ENCODE data around the gene ANKEF1. TPM values are rescaled to one million over a fixed set of nuclear protein-coding genes. Genes with fewer than 3 reads are reported as not detected.
A peak's percentile ranks its signal among the peaks of the same experiment; 100 is the strongest.
"Not testable (repeated sequence)": the region's sequence is repeated elsewhere in the genome, so short reads cannot be mapped to it uniquely, and the experiment has no call there.

Gene ANKEF1
- total and polyA plus RNA-seq, 5 donors = 0.75 to 2.9 (median 2.5) TPM

- intact Hi-C loops (cut with DNase I); ATAC-seq; H3K27me3 ChIP-seq (ENCODE audit: control insufficient read depth, insufficient read depth); H3K4me3 ChIP-seq (ENCODE audit: low read length); H3K4me1 ChIP-seq (ENCODE audit: control insufficient read depth, insufficient read depth, low read length); H3K9me3 ChIP-seq (ENCODE audit: control insufficient read depth, low read length); H3K27ac ChIP-seq (ENCODE audit: low read length); DNase-seq: not testable (repeated sequence)
- 87% methylated on average over 7 of the region's 7 CpGs for WGBS
Observed at GRCh38 chr20:10032269-10032668, 2.5 kb upstream of the ANKEF1 start.

GRCh38 chr20:10033905-10034650 is 709 bp upstream of the ANKEF1 start:
- WGBS = 82% methylated on average over 5 of the region's 5 CpGs
- no peak for ATAC-seq
- no peak overlapping the region for H3K27ac ChIP-seq (ENCODE audit: low read length)
- H3K27me3 ChIP-seq (ENCODE audit: control insufficient read depth, insufficient read depth) = no peaks in the 10 kb centered on the region
- H3K9me3 ChIP-seq (ENCODE audit: control insufficient read depth, low read length) = no peaks in the 10 kb centered on the region
- no peak for DNase-seq
- H3K4me1 ChIP-seq (ENCODE audit: control insufficient read depth, insufficient read depth, low read length) = no peaks in the 10 kb centered on the region
- intact Hi-C loops (cut with DNase I) = no loop called here
- no peak overlapping the region for H3K4me3 ChIP-seq (ENCODE audit: low read length)

DNA sequence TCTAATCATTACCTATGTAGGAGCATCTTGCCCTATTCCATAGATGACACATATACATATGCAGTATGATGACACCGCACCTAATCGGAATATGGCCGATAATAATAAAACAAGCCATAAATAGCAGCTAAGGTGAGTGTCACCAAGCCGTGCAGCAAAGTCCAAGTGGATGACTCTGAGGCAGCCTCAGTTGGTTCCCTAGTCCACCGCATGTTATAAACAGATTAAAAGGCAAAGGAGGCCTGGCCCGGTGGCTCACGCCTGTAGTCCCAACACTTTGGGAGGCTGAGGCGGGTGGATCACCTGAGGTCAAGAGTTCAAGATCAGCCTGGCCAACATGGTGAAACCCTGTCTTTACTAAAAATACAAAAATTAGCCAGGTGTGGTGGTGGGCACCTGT is 1.5 kb downstream of the ANKEF1 start:
- H3K4me3 ChIP-seq (ENCODE audit: low read length); intact Hi-C loops (cut with DNase I); H3K27ac ChIP-seq (ENCODE audit: low read length); H3K27me3 ChIP-seq (ENCODE audit: control insufficient read depth, insufficient read depth); H3K4me1 ChIP-seq (ENCODE audit: control insufficient read depth, insufficient read depth, low read length); DNase-seq; H3K9me3 ChIP-seq (ENCODE audit: control insufficient read depth, low read length); ATAC-seq: not testable (repeated sequence)
- 96% methylated on average over 8 of the region's 8 CpGs for WGBS

DNA sequence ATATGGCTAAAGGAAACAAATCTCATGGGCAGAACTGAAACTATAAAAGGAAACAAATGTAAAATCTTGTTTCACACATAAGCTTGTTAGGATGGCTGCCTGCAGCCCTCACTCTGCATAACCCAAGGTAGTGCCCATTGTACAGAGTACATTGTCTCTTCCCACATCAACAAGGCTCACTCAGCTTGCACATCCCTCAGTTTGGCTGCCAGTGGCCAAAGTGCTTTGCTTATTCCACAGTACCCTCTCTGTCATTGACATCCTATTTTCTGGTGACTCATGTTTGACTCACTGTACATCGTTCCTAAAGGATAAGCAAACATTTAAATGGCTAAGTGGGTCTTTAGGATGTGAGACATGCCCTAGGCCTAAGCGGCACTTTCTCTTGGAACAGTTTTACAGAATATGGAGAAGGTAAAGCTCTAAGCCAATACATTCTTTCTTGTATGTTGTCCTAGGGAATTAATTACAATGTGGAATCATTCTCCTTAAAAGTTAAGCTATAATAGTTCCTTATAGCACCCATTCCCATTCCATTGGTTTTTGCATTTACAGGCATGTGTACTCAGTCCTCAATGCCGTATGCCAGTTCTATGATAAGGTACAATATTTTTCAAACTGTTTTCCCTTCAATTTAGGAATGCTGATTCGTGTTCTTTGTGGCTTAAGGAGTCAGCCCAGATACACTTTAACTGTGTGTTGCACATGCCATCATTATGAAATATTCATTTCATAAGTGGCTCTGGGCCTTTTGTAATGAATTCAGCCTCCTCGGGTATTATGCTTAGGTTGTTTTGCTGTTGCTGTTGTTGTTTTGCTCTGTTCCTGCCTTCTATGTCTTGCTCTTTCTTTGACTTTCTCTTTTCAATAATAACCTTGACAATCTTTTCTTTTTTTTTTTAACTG is 5.5 kb downstream of the ANKEF1 start:
- 74% methylated on average over 5 of the region's 5 CpGs for WGBS
- intact Hi-C loops (cut with DNase I) = no loop called here
- ATAC-seq (no peak), DNase-seq (no peak)
- Histone ChIP-seq H3K9me3 (ENCODE audit: control insufficient read depth, low read length) (no peaks in the 10 kb centered on the region), H3K27ac (ENCODE audit: low read length) (no peak overlapping the region), H3K4me1 (ENCODE audit: control insufficient read depth, insufficient read depth, low read length) (no peaks in the 10 kb centered on the region), H3K4me3 (ENCODE audit: low read length) (no peak overlapping the region), H3K27me3 (ENCODE audit: control insufficient read depth, insufficient read depth) (no peaks in the 10 kb centered on the region)

DNA sequence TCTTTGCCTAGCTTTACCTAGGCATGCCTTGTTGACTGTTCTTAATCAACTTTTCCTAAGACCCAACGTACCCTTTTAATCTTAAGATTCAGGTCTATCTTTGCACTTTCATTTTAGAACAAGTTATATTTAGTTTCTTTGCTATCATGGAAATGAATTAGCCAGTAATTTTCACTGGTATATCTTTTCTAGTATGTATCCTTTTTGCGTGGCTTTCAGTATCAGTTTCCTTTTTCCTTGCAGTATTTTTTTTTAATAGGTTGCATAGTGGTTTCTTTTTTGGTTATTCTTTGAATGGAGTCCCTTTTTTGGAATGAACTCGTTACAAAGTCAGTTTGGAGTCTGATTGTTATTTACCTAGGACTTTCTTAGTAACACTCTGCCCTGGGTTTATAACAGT is 7.3 kb downstream of the ANKEF1 start:
- no peak for ATAC-seq
- Histone ChIP-seq H3K4me3 (ENCODE audit: low read length) (no peak overlapping the region), H3K27me3 (ENCODE audit: control insufficient read depth, insufficient read depth) (no peaks in the 10 kb centered on the region), H3K9me3 (ENCODE audit: control insufficient read depth, low read length) (no peaks in the 10 kb centered on the region), H3K27ac (ENCODE audit: low read length) (no peak overlapping the region), H3K4me1 (ENCODE audit: control insufficient read depth, insufficient read depth, low read length) (no peaks in the 10 kb centered on the region)
- no peak for DNase-seq
- 66% methylated on average over 3 of the region's 3 CpGs for WGBS
- intact Hi-C loops (cut with DNase I) = no loop called here

- no peaks in the 10 kb centered on the region for H3K9me3 ChIP-seq (ENCODE audit: control insufficient read depth, low read length)
- 38% methylated on average over 4 of the region's 4 CpGs for WGBS
- no peaks in the 10 kb centered on the region for H3K27me3 ChIP-seq (ENCODE audit: control insufficient read depth, insufficient read depth)
- DNase-seq (peak in 1 of 3 donors; percentile 51), ATAC-seq (no peak)
- no peak overlapping the region for H3K27ac ChIP-seq (ENCODE audit: low read length)
- no peak overlapping the region for H3K4me3 ChIP-seq (ENCODE audit: low read length)
- no peaks in the 10 kb centered on the region for H3K4me1 ChIP-seq (ENCODE audit: control insufficient read depth, insufficient read depth, low read length)
- intact Hi-C loops (cut with DNase I) = no loop called here
Observed at GRCh38 chr20:10047427-10047826, 12.6 kb downstream of the ANKEF1 start.

- WGBS = 94% methylated on average over 1 of the region's 1 CpG
- DNase-seq = no peak
- ATAC-seq = no peak
- no peaks in the 10 kb centered on the region for H3K27me3 ChIP-seq (ENCODE audit: control insufficient read depth, insufficient read depth)
- no peak overlapping the region for H3K4me3 ChIP-seq (ENCODE audit: low read length)
- H3K27ac ChIP-seq (ENCODE audit: low read length) = no peak overlapping the region
- H3K9me3 ChIP-seq (ENCODE audit: control insufficient read depth, low read length) = no peaks in the 10 kb centered on the region
- intact Hi-C loops (cut with DNase I) = no loop called here
- H3K4me1 ChIP-seq (ENCODE audit: control insufficient read depth, insufficient read depth, low read length) = no peaks in the 10 kb centered on the region
Observed at GRCh38 chr20:10051185-10051584, 16.4 kb downstream of the ANKEF1 start.

GRCh38 chr20:10059006-10059405 is 24.2 kb downstream of the ANKEF1 start:
- WGBS = 49% methylated on average over 2 of the region's 2 CpGs
- H3K27ac ChIP-seq (ENCODE audit: low read length) = no peak overlapping the region
- DNase-seq = no peak
- intact Hi-C loops (cut with DNase I) = no loop called here
- H3K27me3 ChIP-seq (ENCODE audit: control insufficient read depth, insufficient read depth) = no peaks in the 10 kb centered on the region
- no peak for ATAC-seq
- no peaks in the 10 kb centered on the region for H3K4me1 ChIP-seq (ENCODE audit: control insufficient read depth, insufficient read depth, low read length)
- H3K4me3 ChIP-seq (ENCODE audit: low read length) = no peak overlapping the region
- H3K9me3 ChIP-seq (ENCODE audit: control insufficient read depth, low read length) = no peaks in the 10 kb centered on the region

- Histone ChIP-seq H3K9me3 (ENCODE audit: control insufficient read depth, low read length) (no peaks in the 10 kb centered on the region), H3K27ac (ENCODE audit: low read length) (no peak overlapping the region), H3K27me3 (ENCODE audit: control insufficient read depth, insufficient read depth) (no peaks in the 10 kb centered on the region), H3K4me3 (ENCODE audit: low read length) (no peak overlapping the region), H3K4me1 (ENCODE audit: control insufficient read depth, insufficient read depth, low read length) (no peaks in the 10 kb centered on the region)
- DNase-seq = no peak
- no peak for ATAC-seq
- intact Hi-C loops (cut with DNase I) = no loop called here
- 56% methylated on average over 8 of the region's 8 CpGs for WGBS
Observed at GRCh38 chr20:10060226-10060625, 25.4 kb downstream of the ANKEF1 start.

GRCh38 chr20:10061641-10062040 is 26.9 kb downstream of the ANKEF1 start:
- ATAC-seq (no peak), DNase-seq (no peak)
- intact Hi-C loops (cut with DNase I) = no loop called here
- no peak overlapping the region for H3K4me3 ChIP-seq (ENCODE audit: low read length)
- no peaks in the 10 kb centered on the region for H3K4me1 ChIP-seq (ENCODE audit: control insufficient read depth, insufficient read depth, low read length)
- no peaks in the 10 kb centered on the region for H3K9me3 ChIP-seq (ENCODE audit: control insufficient read depth, low read length)
- no peak overlapping the region for H3K27ac ChIP-seq (ENCODE audit: low read length)
- no peaks in the 10 kb centered on the region for H3K27me3 ChIP-seq (ENCODE audit: control insufficient read depth, insufficient read depth)
- 71% methylated on average over 2 of the region's 2 CpGs for WGBS

DNA sequence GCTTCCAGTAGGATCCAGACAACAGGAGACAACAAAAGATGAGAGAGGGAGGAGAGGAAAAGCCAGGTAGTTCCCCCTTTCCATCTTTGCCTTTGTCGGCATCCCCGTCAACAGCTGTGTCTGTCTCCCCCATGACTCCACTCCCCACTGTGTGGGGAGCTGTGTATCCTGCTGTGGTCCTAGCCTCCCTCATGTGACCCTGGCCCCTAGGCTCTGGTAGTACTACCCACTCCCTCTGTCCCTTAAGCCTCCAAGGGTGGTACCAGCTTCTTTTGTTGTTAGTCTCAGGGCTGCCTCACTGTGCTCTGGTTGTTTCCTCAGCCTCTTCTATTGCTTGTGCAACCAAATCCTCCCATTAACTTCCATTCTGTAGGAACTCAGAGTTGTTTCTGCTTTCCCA is 28.7 kb downstream of the ANKEF1 start:
- ATAC-seq = no peak
- Histone ChIP-seq H3K9me3 (ENCODE audit: control insufficient read depth, low read length) (no peaks in the 10 kb centered on the region), H3K27ac (ENCODE audit: low read length) (no peak overlapping the region), H3K27me3 (ENCODE audit: control insufficient read depth, insufficient read depth) (no peaks in the 10 kb centered on the region), H3K4me1 (ENCODE audit: control insufficient read depth, insufficient read depth, low read length) (no peaks in the 10 kb centered on the region), H3K4me3 (ENCODE audit: low read length) (no peak overlapping the region)
- intact Hi-C loops (cut with DNase I) = no loop called here
- DNase-seq = no peak
- 84% methylated on average over 2 of the region's 2 CpGs for WGBS

All from right cardiac atrium (tissue), 5 donors.